Activated naive CD8-positive, alpha-beta T cell treated with anti-CD3 and anti-CD28 coated beads, Interleukin-2, amount 50 U/mL, for 24 hours (primary cell): ENCODE data around the gene PRPF40A.

Source experiments
- ATAC-seq: fragments of 150-1000 bp; cut with Tn5 transposase; one replicate; pipeline ENCODE4 v1.10.0; 2021
- DNase-seq: peaks from one replicate; pipeline ENCODE4 v3.0.0; 2021
- H3K27ac Mint-ChIP-seq: one replicate; pipeline ENCODE4 v1.8.0; 2021; ENCODE audit warnings: mild to moderate bottlenecking, mixed read lengths
- H3K27me3 Mint-ChIP-seq: one replicate; pipeline ENCODE4 v1.8.0; 2021; ENCODE audit warnings: mixed read lengths
- H3K36me3 Mint-ChIP-seq: one replicate; pipeline ENCODE4 v1.8.0; 2021; ENCODE audit warnings: low read depth, mixed read lengths
- H3K4me1 Mint-ChIP-seq: one replicate; pipeline ENCODE4 v1.8.0; 2021; ENCODE audit warnings: mixed read lengths
- H3K4me3 Mint-ChIP-seq: one replicate; pipeline ENCODE4 v1.8.0; 2021; ENCODE audit warnings: mild to moderate bottlenecking, moderate library complexity, mixed read lengths
- H3K9me3 Mint-ChIP-seq: one replicate; pipeline ENCODE4 v1.8.0; 2021; ENCODE audit warnings: mixed read lengths

Gene PRPF40A

DNA sequence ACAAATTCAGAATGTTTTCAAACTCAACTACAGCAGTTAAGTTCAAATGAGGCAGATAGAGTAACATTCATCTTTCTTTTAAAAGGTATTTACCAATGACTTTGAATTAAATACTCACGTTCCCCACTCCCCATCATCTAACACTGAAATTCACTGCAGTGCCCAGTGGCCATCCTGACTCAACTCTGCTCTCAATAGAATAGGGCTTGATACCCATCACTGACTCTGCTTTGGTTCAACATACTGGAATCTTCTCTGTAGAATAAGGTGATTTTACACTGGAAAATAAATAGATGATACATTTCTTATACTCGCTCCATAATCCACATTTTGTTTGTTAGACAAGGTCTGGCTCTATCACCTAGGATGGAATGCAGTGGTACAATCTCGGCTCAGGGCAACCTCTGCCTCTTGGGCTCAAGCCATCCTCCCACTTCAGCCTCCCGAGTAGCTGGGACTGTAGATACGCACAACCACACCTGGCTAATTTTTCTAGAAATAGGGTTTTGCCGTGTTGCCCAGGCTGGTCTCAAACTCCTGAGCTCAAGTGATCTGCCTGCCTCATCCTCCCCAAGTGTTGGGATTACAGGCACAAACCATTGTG lies 66.4 kb downstream of the PRPF40A start:
- DNase-seq (no peak), ATAC-seq (no peak)
- Mint-ChIP-seq H3K36me3 (peaks cover 27% of the 10 kb centered on the region), H3K4me3 (no peak overlapping the region), H3K4me1 (peaks cover 1% of the 10 kb centered on the region), H3K27me3 (no peaks in the 10 kb centered on the region), H3K9me3 (no peaks in the 10 kb centered on the region), H3K27ac (no peak overlapping the region)

- Mint-ChIP-seq H3K27me3 (no peaks in the 10 kb centered on the region), H3K27ac (no peak overlapping the region), H3K4me1 (no peaks in the 10 kb centered on the region), H3K4me3 (no peak overlapping the region), H3K9me3 (no peaks in the 10 kb centered on the region), H3K36me3 (peaks cover 20% of the 10 kb centered on the region)
- DNase-seq, result no peak
- no peak for ATAC-seq
These were observed 67.3 kb downstream of the PRPF40A start for GRCh38 chr2:152649997-152650396.

- ATAC-seq (no peak), DNase-seq (no peak)
- H3K27me3 Mint-ChIP-seq, result no peaks in the 10 kb centered on the region
- H3K36me3 Mint-ChIP-seq, result peaks cover 9% of the 10 kb centered on the region
- H3K4me1 Mint-ChIP-seq, result no peaks in the 10 kb centered on the region
- H3K4me3 Mint-ChIP-seq, result no peak overlapping the region
- H3K9me3 Mint-ChIP-seq, result no peaks in the 10 kb centered on the region
- no peak overlapping the region for H3K27ac Mint-ChIP-seq
These were observed 68.9 kb downstream of the PRPF40A start for GRCh38 chr2:152648336-152648735.

DNA sequence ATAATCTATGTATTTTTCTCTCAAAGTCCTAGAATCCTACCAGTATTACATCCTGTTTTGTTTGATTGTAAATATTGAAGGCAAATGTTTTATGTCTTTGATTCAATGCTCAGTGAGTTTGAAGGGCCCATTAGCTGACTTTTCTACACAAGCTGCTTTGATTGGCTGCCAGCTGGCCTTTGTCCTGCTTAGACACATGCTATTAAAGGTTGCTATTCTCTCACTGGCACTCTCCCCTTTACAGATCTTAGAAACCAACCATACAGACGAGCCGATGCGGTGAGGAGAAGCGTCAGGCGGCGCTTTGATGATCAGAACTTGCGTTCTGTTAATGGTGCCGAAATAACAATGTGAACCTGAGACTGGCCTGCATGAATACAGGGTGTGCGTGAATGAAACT lies 69.7 kb downstream of the PRPF40A start:
- Mint-ChIP-seq H3K4me3 (no peak overlapping the region), H3K4me1 (no peaks in the 10 kb centered on the region), H3K9me3 (no peaks in the 10 kb centered on the region), H3K27me3 (no peaks in the 10 kb centered on the region), H3K27ac (no peak overlapping the region), H3K36me3 (peaks cover 7% of the 10 kb centered on the region)
- no peak for DNase-seq
- no peak for ATAC-seq

GRCh38 chr2:152646775-152647174 lies 70.5 kb downstream of the PRPF40A start:
- no peak for ATAC-seq
- H3K36me3 Mint-ChIP-seq, result peaks cover 6% of the 10 kb centered on the region
- H3K27me3 Mint-ChIP-seq, result no peaks in the 10 kb centered on the region
- no peaks in the 10 kb centered on the region for H3K9me3 Mint-ChIP-seq
- DNase-seq, result no peak
- H3K4me1 Mint-ChIP-seq, result no peaks in the 10 kb centered on the region
- H3K4me3 Mint-ChIP-seq, result no peak overlapping the region
- H3K27ac Mint-ChIP-seq, result no peak overlapping the region

DNA sequence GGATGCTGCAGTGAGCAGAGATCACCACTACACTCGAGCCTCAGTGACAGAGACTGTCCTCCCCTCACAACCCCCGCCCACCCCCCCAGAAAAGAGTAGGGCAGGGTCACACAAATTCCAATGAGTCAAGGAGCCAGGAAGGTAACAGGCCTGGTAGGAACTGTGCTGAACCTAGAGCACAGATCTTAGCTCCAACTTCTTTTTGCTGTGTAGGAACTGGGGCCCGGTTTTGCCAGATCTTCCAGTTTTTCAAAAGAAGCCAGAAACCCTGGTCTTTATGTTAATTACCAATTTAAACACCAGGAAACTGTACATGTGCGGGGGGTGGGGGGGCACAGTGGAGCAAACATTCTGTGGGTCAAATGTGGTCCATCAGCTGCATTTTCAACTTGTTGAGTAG lies 71.0 kb downstream of the PRPF40A start:
- peaks cover 6% of the 10 kb centered on the region for H3K36me3 Mint-ChIP-seq
- DNase-seq (no peak), ATAC-seq (no peak)
- H3K9me3 Mint-ChIP-seq, result no peaks in the 10 kb centered on the region
- no peak overlapping the region for H3K27ac Mint-ChIP-seq
- no peaks in the 10 kb centered on the region for H3K27me3 Mint-ChIP-seq
- no peaks in the 10 kb centered on the region for H3K4me1 Mint-ChIP-seq
- H3K4me3 Mint-ChIP-seq, result no peak overlapping the region

GRCh38 chr2:152644189-152644873 lies 72.9 kb downstream of the PRPF40A start:
- Mint-ChIP-seq H3K4me1 (no peaks in the 10 kb centered on the region), H3K36me3 (no peaks in the 10 kb centered on the region), H3K9me3 (no peaks in the 10 kb centered on the region), H3K27me3 (no peaks in the 10 kb centered on the region), H3K27ac (no peak overlapping the region), H3K4me3 (no peak overlapping the region)
- no peak for DNase-seq
- no peak for ATAC-seq

GRCh38 chr2:152638590-152638989 lies 78.7 kb downstream of the PRPF40A start:
- H3K27ac Mint-ChIP-seq, result no peak overlapping the region
- H3K9me3 Mint-ChIP-seq, result no peaks in the 10 kb centered on the region
- no peaks in the 10 kb centered on the region for H3K36me3 Mint-ChIP-seq
- H3K4me3 Mint-ChIP-seq, result no peak overlapping the region
- no peaks in the 10 kb centered on the region for H3K4me1 Mint-ChIP-seq
- DNase-seq (no peak), ATAC-seq (no peak)
- H3K27me3 Mint-ChIP-seq, result no peaks in the 10 kb centered on the region

- H3K4me1 Mint-ChIP-seq, result no peaks in the 10 kb centered on the region
- H3K9me3 Mint-ChIP-seq, result no peaks in the 10 kb centered on the region
- ATAC-seq, result no peak
- H3K36me3 Mint-ChIP-seq, result no peaks in the 10 kb centered on the region
- H3K27ac Mint-ChIP-seq, result no peak overlapping the region
- no peak for DNase-seq
- H3K27me3 Mint-ChIP-seq, result no peaks in the 10 kb centered on the region
- H3K4me3 Mint-ChIP-seq, result no peak overlapping the region
These were observed 79.2 kb downstream of the PRPF40A start for GRCh38 chr2:152638056-152638455.

- Mint-ChIP-seq H3K27me3 (no peaks in the 10 kb centered on the region), H3K9me3 (no peaks in the 10 kb centered on the region), H3K4me1 (no peaks in the 10 kb centered on the region), H3K36me3 (no peaks in the 10 kb centered on the region), H3K27ac (no peak overlapping the region), H3K4me3 (no peak overlapping the region)
- DNase-seq (no peak), ATAC-seq (no peak)
These were observed 80.0 kb downstream of the PRPF40A start for GRCh38 chr2:152637251-152637650.

DNA sequence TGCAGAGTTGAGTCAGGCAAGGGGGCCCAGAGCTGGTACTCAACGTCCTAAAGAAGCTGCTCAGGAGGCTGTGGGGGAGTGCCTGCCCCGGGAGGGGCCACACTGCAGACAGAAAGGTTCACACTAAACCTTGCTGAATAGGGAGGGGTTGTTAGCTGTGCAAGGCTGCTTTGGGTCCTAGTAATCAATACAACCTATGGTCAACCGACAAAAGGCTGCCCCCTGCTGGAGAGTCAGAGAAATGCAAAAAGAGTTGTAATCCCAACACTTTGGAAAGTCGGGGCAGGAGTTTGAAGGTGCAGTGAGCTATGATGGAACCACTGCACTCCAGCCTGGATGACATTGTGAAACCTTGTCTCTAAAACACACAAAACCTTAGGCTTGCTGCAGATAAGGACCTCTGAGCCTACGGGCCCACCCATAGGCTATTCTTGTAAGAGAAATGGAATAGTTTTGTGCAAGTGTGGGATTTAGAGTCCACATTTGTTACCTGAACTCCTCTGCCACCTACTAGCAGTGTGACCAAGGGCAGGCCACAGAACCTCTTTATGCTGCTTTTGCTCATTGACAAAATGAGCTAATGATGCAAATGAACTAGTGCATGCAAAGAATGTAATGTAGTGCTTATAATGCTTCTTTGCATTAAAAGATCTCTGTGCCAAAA lies 81.5 kb downstream of the PRPF40A start:
- peak; percentile 71 for DNase-seq
- Mint-ChIP-seq H3K4me1 (no peaks in the 10 kb centered on the region), H3K27me3 (no peaks in the 10 kb centered on the region), H3K27ac (no peak overlapping the region), H3K4me3 (no peak overlapping the region), H3K36me3 (no peaks in the 10 kb centered on the region), H3K9me3 (no peaks in the 10 kb centered on the region)
- peak; percentile 59 for ATAC-seq

- peaks cover 1% of the 10 kb centered on the region for H3K27me3 Mint-ChIP-seq
- H3K9me3 Mint-ChIP-seq, result no peaks in the 10 kb centered on the region
- ATAC-seq (no peak), DNase-seq (no peak)
- H3K36me3 Mint-ChIP-seq, result no peaks in the 10 kb centered on the region
- H3K4me1 Mint-ChIP-seq, result peaks cover 2% of the 10 kb centered on the region
- H3K27ac Mint-ChIP-seq, result no peak overlapping the region
- no peak overlapping the region for H3K4me3 Mint-ChIP-seq
These were observed 84.5 kb downstream of the PRPF40A start for GRCh38 chr2:152632736-152633135.

GRCh38 chr2:152630466-152630865 lies 86.8 kb downstream of the PRPF40A start:
- H3K4me1 Mint-ChIP-seq, result peaks cover 2% of the 10 kb centered on the region
- no peak overlapping the region for H3K27ac Mint-ChIP-seq
- no peaks in the 10 kb centered on the region for H3K9me3 Mint-ChIP-seq
- no peaks in the 10 kb centered on the region for H3K36me3 Mint-ChIP-seq
- no peak overlapping the region for H3K4me3 Mint-ChIP-seq
- peaks cover 1% of the 10 kb centered on the region for H3K27me3 Mint-ChIP-seq
- DNase-seq, result no peak
- ATAC-seq, result no peak

- ATAC-seq, result no peak
These were observed 88.1 kb downstream of the PRPF40A start for GRCh38 chr2:152629202-152629601.

GRCh38 chr2:152627351-152627957 lies 89.8 kb downstream of the PRPF40A start:
- ATAC-seq, result no peak
- Mint-ChIP-seq H3K9me3 (no peaks in the 10 kb centered on the region), H3K4me1 (peaks cover 2% of the 10 kb centered on the region), H3K4me3 (no peak overlapping the region), H3K36me3 (no peaks in the 10 kb centered on the region), H3K27ac (no peak overlapping the region), H3K27me3 (peaks cover 1% of the 10 kb centered on the region)
- DNase-seq, result no peak

More at GRCh38 chr2:152629202-152629601, 88.1 kb downstream of the PRPF40A start:
- no peak for DNase-seq
- Mint-ChIP-seq H3K36me3 (no peaks in the 10 kb centered on the region), H3K27me3 (peaks cover 1% of the 10 kb centered on the region), H3K9me3 (no peaks in the 10 kb centered on the region), H3K4me3 (no peak overlapping the region), H3K27ac (no peak overlapping the region), H3K4me1 (peaks cover 2% of the 10 kb centered on the region)
